DOHH2 (cell line): Measurements from ENCODE around the gene EXD3.
A peak's percentile ranks its signal among the peaks of the same experiment; 100 is the strongest.

ENCODE experiments used
- H3F3A ChIP-seq: fragments of 200-600 bp; sonication (generic), shearing (Covaris generic); 2 replicates; pipeline ENCODE4 v1.6.0; 2016; ENCODE audit warnings: antibody characterized with exemption, mild to moderate bottlenecking; ENCODE audit not compliant: control insufficient read depth, insufficient read depth
- H3K27ac ChIP-seq: fragments of 200-600 bp; sonication (generic); 2 replicates; pipeline ENCODE4 v1.5.1; 2014; ENCODE audit warnings: low read depth, mild to moderate bottlenecking, low read length, moderate library complexity
- H3K27me3 ChIP-seq: fragments of 200-600 bp; sonication (generic); 2 replicates; pipeline ENCODE4 v1.6.1; 2014; ENCODE audit warnings: mild to moderate bottlenecking, low read length, mixed read lengths; ENCODE audit not compliant: control insufficient read depth
- H3K36me3 ChIP-seq: fragments of 200-600 bp; sonication (generic); 2 replicates; pipeline ENCODE4 v1.6.1; 2014; ENCODE audit warnings: mild to moderate bottlenecking, low read length, moderate library complexity, mixed read lengths; ENCODE audit not compliant: control insufficient read depth
- H3K4me1 ChIP-seq: fragments of 200-600 bp; sonication (generic); 2 replicates; pipeline ENCODE4 v1.6.1; 2014; ENCODE audit warnings: mild to moderate bottlenecking, low read length, mixed read lengths; ENCODE audit not compliant: control insufficient read depth
- H3K4me2 ChIP-seq: fragments of 200-600 bp; sonication (generic); 2 replicates; pipeline ENCODE4 v1.6.0; 2014; ENCODE audit warnings: mild to moderate bottlenecking, low read length, moderate library complexity
- H3K4me3 ChIP-seq: fragments of 200-600 bp; sonication (generic); 2 replicates; pipeline ENCODE4 v1.5.1; 2014; ENCODE audit warnings: mild to moderate bottlenecking, low read length, mixed read lengths
- H3K79me2 ChIP-seq: fragments of 200-600 bp; sonication (generic); 2 replicates; pipeline ENCODE4 v1.6.1; 2014; ENCODE audit warnings: mild to moderate bottlenecking, low read length, mixed read lengths; ENCODE audit not compliant: control insufficient read depth
- H3K9me2 ChIP-seq: fragments of 200-600 bp; sonication (generic); replicated peaks from 2 replicates; pipeline ENCODE4 v1.6.1; 2014; ENCODE audit warnings: mild to moderate bottlenecking, low read length, mixed read lengths; ENCODE audit not compliant: control insufficient read depth
- H3K9me3 ChIP-seq: fragments of 200-600 bp; sonication (generic); 2 replicates; pipeline ENCODE4 v1.6.1; 2014; ENCODE audit warnings: antibody characterized with exemption, low read length, mixed read lengths; ENCODE audit not compliant: control insufficient read depth, insufficient read depth
- H4K20me1 ChIP-seq: fragments of 200-600 bp; sonication (generic); 2 replicates; pipeline ENCODE4 v1.6.0; 2014; ENCODE audit warnings: low read depth, mild to moderate bottlenecking, antibody characterized with exemption, low read length, moderate library complexity; ENCODE audit not compliant: control insufficient read depth, insufficient read depth
- EZH2phosphoT487 ChIP-seq: fragments of 200-600 bp; sonication (generic); IDR thresholded peaks from 2 replicates; pipeline ENCODE4 v1.6.1; 2017; ENCODE audit warnings: borderline replicate concordance, mild to moderate bottlenecking, antibody characterized with exemption, low read length, moderate library complexity, mixed read lengths
- TF ChIP-seq, protein P1 (sequence below): fragments of 200-600 bp; sonication (generic); IDR thresholded peaks from one replicate; pipeline ENCODE4 v1.5.1; 2014; ENCODE audit warnings: antibody characterized with exemption, mild to moderate bottlenecking, low read depth, low read length; ENCODE audit not compliant: poor library complexity, severe bottlenecking

The EXD3 gene

DNA sequence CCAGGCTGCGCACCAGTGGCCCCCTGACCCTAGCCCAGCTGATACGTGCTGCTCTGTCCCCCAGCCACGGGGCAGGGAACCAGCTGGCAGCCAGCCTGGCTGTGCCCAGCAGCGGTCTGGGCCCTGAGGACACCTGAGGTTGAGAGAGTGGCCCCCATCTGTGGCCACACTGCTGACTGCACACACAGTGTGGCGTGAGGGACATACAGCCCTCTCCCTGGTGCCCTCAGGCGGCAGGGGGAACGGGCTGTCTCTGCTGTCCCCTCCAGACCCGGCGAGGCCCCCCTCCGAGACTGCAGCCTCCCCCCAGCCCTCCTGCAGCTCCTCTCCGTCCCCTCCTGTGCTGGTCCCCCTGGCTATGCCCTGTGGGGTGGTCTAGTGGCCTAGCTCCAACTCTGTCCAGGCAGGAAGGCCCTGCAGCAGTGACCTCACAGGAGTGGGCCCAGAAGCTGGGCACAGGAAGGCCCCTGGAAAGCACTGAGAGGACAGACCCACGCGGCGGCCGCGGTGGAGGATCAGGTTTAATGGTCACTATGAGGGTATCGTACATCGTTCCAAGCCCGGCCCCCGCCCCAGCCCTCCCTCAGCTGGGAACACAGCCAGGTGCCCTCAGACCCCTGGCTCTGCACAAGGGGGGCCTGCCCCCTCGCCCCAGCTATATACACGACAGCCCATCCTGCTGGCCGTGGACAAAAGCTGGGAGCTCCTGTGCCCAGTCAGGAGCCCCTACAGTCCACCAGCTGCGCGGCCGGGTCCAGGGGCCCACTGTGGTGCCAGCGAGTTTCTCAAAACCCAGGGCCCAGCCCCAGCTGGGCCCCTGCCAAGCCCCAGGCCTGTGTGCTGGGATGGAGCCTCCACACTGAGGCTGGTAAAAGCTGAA is 25.0 kb upstream of the EXD3 start:
- Histone ChIP-seq H3K27me3 (no peaks in the 10 kb centered on the region), H3K4me2 (no peak overlapping the region), H3K27ac (no peak overlapping the region), H3K9me2 (no peaks in the 10 kb centered on the region), H3K4me1 (peaks cover 54% of the 10 kb centered on the region), H3F3A (0 out of 2 replicates have a peak, but pooled peaks cover 6% of the 10 kb centered on the region), H4K20me1 (no peaks in the 10 kb centered on the region; the same call in 1 of the 2 replicates), H3K79me2 (no peaks in the 10 kb centered on the region), H3K4me3 (no peak overlapping the region), H3K36me3 (peaks cover 27% of the 10 kb centered on the region), H3K9me3 (no peaks in the 10 kb centered on the region)
- TF ChIP-seq, protein P1, sequence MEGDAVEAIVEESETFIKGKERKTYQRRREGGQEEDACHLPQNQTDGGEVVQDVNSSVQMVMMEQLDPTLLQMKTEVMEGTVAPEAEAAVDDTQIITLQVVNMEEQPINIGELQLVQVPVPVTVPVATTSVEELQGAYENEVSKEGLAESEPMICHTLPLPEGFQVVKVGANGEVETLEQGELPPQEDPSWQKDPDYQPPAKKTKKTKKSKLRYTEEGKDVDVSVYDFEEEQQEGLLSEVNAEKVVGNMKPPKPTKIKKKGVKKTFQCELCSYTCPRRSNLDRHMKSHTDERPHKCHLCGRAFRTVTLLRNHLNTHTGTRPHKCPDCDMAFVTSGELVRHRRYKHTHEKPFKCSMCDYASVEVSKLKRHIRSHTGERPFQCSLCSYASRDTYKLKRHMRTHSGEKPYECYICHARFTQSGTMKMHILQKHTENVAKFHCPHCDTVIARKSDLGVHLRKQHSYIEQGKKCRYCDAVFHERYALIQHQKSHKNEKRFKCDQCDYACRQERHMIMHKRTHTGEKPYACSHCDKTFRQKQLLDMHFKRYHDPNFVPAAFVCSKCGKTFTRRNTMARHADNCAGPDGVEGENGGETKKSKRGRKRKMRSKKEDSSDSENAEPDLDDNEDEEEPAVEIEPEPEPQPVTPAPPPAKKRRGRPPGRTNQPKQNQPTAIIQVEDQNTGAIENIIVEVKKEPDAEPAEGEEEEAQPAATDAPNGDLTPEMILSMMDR = no peak
- no peak for TF ChIP-seq EZH2phosphoT487

DNA sequence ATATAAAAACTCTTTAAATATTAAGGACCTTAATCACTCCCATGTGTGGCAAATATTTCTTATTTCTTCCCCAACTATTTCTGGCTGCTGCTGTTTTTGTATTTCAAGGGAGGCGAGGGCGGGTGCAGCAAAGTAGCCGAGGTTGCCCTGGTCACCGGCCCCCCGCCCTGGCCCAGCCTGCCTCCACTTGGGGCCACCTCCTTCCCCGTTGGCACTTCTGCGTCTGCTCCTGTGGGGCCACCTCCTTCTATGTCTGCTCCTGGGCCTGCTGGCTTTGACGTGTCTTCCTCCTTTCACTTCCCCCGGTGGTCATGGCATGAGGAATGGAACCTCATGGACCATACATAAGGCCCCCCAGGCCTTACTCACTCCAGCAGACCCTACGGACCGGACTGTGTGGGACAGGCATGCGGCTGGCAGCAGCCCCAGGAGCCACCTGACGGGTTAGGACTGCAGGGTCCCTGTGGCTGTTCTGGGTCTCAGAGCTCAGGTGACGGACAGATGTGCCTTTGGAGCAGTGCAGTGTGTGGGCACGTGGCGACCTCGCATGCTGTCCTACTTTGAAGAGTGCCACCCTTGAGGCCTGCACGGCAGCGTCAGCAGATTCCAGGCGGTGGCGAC is 24.0 kb upstream of the EXD3 start:
- no peak for TF ChIP-seq EZH2phosphoT487
- TF ChIP-seq, protein P1 = no peak
- no peaks in the 10 kb centered on the region for H3K79me2 ChIP-seq

DNA sequence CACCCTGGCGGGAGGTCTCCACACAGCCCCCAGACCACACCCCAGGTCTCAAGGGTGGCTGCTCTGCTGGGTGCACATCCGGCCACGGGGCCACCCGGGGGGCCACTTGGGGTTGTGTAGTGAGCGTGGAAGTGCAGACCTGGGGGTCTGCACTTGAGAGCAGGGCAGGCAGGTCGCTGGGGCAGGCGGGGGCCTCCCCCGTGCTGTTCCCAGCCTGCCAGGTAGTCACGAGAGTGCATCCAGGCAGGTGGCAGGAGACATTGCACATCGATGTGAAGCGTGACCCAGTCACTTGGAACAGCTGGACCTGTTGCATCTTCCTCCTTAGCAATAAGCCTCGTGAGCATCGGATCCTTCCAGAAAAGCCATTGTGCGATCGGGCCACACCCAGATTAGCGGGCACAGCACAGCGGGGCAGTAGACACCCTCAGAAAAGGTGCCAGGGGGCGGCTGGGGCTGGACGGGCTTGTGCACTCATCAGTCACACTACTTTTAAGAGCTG is 23.0 kb upstream of the EXD3 start:
- Histone ChIP-seq H3K27ac (no peak overlapping the region), H3K36me3 (peaks cover 17% of the 10 kb centered on the region), H3K4me1 (peaks cover 45% of the 10 kb centered on the region), H3K9me3 (no peaks in the 10 kb centered on the region), H3K79me2 (no peaks in the 10 kb centered on the region), H3K4me3 (peak overlapping the region; percentile 43; the same call in 1 of the 2 replicates), H3K9me2 (no peaks in the 10 kb centered on the region), H3K27me3 (0 out of 2 replicates have a peak, but pooled peaks cover 4% of the 10 kb centered on the region), H3F3A (peaks cover 12% of the 10 kb centered on the region), H4K20me1 (no peaks in the 10 kb centered on the region; the same call in 1 of the 2 replicates), H3K4me2 (peak overlapping the region; percentile 63)
- no peak for TF ChIP-seq EZH2phosphoT487
- TF ChIP-seq, protein P1 = no peak

More for the DNA sequence above, 24.0 kb upstream of the EXD3 start:
- Histone ChIP-seq H3K27me3 (0 out of 2 replicates have a peak, but pooled peaks cover under 1% of the 10 kb centered on the region), H3F3A (peaks cover 11% of the 10 kb centered on the region), H3K9me3 (no peaks in the 10 kb centered on the region), H4K20me1 (no peaks in the 10 kb centered on the region; the same call in 1 of the 2 replicates), H3K4me2 (no peak overlapping the region), H3K4me1 (peaks cover 44% of the 10 kb centered on the region), H3K4me3 (no peak overlapping the region), H3K9me2 (no peaks in the 10 kb centered on the region), H3K36me3 (peaks cover 17% of the 10 kb centered on the region), H3K27ac (no peak overlapping the region)
